Stimulated activated CD8-positive, alpha-beta memory T cell treated with anti-CD3 and anti-CD28 coated beads, Interleukin-4, amount 100 ng/mL, for 4 hours (primary cell): ENCODE data around the gene ADSS1.
"Not testable (repeated sequence)": the region's sequence is repeated elsewhere in the genome, so short reads cannot be mapped to it uniquely, and the experiment has no call there.

Experiments
- DNase-seq, 2 donors: peaks; one replicate each; pipeline ENCODE4 v3.0.0-alpha.2; 2020; ENCODE audit warnings: low read depth in 2 of 2, low spot score in 1 of 2

Gene ADSS1

GRCh38 chr14:104749111-104749649 lies 25.2 kb downstream of the ADSS1 start:
- DNase-seq, result no peak

- no peak for DNase-seq
These were observed 26.2 kb downstream of the ADSS1 start for GRCh38 chr14:104750056-104750752.

DNA sequence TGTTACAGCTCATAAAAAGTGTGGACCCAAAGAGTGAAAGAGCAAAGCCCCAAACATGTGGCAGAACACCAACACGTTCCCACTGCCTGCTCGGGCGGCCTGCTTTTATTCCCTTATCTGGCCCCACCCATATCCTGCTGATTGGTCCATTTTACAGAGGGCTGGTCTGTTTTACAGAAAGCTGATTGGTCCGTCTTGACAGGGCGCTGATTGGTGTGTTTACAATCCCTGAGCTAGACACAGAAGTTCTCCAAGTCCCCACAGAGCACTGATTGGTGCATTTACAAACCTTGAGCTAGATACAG lies 26.7 kb downstream of the ADSS1 start:
- DNase-seq, result not testable (repeated sequence)

GRCh38 chr14:104751539-104752422 lies 27.8 kb downstream of the ADSS1 start:
- no peak for DNase-seq

GRCh38 chr14:104752423-104752734 lies 28.4 kb downstream of the ADSS1 start:
- DNase-seq, result no peak

GRCh38 chr14:104752735-104753527 lies 28.9 kb downstream of the ADSS1 start, which contains the start of gene SIVA1:
Gene SIVA1 (plus strand): TSS chr14:104753147. CDS start chr14:104753202, 55 bp downstream.
- peak; percentile 97 to 99 for DNase-seq

GRCh38 chr14:104753528-104754212 lies 29.6 kb downstream of the ADSS1 start:
- no peak for DNase-seq

- no peak for DNase-seq
These were observed 30.3 kb downstream of the ADSS1 start for GRCh38 chr14:104754213-104754851.

DNA sequence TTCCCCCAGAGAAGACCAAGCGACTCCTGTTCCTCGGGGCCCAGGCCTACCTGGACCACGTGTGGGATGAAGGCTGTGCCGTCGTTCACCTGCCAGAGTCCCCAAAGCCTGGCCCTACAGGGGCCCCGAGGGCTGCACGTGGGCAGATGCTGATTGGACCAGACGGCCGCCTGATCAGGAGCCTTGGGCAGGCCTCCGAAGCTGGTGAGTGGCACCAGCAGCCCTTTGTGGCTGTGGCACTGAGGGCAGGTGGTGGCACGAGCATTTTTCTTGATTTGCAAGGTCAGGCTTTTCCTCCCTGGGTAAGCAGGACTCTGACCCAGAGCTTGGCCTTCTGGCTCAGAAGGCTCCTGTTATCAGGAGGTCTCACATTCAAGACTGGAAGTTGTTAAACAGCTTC lies 31.6 kb downstream of the ADSS1 start:
- no peak for DNase-seq

DNA sequence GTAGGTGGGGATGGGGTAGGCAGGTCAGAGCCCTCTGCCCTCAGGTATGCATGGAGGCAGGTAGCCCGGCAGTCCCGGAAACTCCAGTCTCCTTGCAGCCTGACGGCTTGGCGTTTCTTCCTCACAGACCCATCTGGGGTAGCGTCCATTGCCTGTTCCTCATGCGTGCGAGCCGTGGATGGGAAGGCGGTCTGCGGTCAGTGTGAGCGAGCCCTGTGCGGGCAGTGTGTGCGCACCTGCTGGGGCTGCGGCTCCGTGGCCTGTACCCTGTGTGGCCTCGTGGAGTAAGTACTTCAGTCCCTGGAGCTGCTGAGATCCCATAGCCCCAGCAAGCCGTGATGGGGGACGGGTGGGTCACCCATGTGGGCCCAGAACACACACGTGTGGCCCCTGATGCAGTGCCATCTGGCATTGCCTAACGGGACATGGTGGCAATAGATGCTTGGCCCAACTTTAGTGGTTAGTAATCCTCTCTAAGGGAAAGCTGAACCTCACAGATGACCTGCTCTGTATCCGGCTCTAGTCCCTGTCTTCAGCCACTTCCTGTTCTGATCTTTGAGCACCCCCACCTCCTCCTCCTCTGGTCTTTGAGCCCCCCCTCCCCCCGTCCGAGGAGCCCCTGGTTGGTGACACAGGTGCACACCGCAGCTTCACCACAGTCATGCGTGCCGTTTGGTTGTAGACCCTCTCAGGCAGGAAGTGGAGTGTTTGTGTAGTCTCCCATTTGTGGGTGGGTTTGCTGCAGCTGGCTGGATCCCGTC lies 32.6 kb downstream of the ADSS1 start:
- DNase-seq, result no peak

DNA sequence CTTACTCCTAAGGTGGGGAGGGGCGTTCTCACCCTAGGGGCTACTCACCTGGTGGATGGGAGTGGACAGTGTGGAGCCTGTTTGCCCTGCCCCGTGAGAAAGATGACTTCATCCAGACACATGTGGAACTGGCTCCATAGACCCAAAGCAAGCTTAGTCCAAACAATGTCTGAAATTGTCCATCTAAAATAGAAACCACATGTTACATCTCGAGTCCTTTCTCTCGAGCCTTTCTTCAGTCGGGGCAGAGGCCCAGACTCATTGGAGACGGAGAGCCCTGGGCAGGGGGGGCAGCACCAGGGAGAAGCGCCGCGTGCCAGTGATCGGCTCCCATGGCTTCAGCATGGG lies 33.2 kb downstream of the ADSS1 start:
- no peak for DNase-seq

- DNase-seq, result no peak
These were observed 33.8 kb downstream of the ADSS1 start for GRCh38 chr14:104757681-104758392.

GRCh38 chr14:104758981-104759969 lies 35.2 kb downstream of the ADSS1 start:
- no peak for DNase-seq

DNA sequence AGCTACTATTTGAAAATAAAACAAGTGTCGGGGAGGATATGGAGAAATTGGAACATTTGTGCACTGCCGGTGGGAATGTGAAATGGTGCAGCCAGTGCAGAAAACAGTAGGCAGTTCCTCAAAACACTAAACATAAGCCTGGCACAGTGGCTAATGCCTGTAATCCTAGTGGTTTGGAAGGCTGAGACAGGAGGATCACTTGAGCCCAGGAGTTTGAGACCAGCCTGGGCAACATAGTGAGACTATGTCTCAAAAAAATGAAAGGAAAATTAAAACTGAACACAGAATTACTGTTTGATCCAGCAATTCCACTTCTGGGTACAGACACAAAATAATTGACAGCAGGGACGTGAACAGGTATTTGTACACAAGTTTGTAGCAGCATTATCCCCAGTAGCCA lies 41.5 kb downstream of the ADSS1 start:
- no peak for DNase-seq

DNA sequence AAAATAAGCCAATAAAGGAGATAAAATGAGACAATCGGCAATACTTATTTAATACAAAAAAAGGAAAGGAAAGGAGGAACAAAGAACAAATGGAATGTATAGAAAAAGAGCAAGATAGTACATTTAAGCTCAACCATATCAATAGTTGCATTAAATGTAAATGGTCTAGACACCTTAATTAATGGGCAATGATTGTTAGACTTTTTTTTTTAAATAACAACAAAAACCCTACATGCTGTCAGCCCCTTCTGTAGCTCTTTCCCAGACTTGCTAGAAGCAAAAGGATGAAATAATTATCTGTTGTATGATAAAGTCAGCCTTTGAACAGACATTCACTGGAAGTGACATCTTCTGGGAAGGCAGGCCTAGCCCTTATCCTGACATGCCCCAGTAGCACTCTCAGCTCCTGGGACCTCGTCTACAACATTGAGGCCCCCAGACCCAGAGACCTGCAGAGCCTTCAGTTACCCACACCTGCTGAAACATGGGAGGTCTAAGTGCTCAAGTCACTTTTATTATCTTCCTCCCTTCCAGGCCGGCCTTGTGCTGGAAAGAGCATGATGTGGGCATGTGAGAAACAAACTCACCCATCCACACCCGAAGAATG lies 42.3 kb downstream of the ADSS1 start:
- no peak for DNase-seq

DNA sequence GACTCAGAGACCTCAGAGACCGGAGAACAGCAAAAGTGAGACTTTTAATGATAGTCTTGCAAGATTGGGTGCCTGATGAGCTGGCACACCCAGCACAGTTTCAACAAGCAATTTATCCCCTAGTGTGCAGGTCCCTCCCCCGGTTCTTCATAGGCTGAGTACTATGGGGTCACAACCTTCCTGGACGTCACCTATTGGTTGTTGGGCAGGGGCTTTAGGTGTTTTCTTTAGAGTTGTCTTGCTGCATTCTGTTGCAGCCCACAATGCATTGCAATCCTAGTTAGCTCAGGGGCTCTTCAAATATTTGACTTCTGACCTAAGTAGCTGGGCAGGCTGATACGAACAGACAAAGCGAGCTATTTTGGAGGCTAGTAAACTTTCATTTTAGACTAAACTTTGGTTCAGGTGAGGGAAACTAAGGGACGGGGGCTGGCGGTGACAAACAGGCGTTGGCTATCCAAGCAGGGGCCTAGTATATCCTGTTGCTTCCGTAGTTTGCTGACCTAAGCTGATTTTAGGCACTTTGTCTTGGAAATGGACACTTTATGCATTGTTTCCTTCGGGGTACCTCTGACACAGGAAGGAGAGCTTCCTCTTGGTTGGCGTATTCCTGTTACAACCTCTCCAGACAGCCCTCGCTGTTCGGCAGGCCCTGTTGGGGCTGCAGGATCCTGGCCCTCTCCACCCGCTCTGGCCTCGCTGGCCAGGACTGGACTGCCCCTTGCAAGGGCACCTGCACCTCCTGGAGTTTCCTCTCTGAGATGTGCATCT lies 43.0 kb downstream of the ADSS1 start:
- DNase-seq, result no peak

- DNase-seq, result no peak
These were observed 43.5 kb downstream of the ADSS1 start for GRCh38 chr14:104767634-104767918.
